ENCODE results near the gene CHD1.

The CHD1 gene

DNA sequence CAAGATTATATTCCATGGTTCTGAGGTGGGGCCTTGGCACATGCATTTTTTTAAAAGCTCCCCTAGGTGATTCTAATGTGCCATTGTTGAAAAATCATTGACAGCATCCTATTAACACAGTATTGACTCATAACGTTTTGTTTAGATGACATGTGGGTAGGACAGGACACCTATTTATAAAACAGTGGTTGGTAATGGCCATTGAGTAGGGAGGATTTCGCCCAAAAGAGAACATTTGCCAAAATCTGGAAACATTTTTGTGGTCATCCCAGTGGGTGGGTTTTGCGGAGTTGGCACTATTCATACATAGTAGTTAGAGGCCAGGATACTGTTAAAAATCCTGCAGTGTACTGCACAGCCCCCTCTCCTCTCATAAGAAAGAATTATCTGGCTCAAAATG is 6.4 kb upstream of the CHD1 start:
- no peak for DNase-seq

DNA sequence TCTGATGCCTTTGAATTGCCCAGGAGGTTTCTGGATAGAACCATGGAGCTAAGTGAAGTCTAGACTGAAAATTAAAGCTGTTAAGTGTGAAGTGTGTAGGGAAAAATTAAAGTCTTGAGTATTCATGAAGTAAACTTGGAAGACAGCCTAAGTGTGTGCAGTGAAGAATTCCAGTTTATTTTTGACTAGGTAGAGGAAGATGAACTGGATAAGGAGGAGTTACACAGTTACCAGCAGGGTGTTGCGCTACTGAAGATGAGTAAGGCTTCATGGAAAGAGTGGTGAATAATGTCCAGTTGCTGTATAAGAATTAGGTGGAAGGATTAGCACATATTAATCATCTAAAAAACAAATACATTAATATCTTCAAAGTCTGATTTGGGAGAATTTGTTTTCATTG is 5.7 kb upstream of the CHD1 start:
- no peak for DNase-seq

DNA sequence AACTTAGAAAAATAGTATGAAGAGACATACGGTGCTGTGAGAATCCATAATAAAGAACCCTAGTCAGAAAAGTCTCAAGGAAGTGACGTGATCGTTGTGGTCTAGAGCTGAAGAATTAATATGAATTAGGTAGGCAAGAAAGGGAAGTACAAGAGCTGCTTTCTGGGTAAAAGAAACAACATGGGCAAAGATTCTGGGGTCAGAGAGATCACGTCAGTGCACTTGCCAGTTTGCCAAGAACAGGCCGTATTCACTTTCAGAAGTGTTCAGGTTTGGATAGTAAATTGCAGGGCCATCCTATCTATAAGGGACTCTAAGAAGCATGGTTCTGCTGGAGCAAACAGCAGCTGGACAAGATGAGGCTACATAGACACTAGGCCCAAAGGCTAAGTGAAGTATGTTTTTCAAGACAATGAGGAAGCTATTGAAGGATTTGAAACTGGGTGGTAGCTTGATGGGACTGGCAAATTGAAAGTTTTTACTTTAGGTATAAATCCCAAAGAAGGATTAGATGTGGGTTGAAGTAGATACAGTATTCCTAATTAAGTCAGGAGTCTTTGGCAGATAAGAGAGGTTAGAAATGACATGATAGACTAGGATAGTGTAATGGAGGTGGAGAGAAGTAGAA is 4.8 kb upstream of the CHD1 start:
- DNase-seq, result no peak

DNA sequence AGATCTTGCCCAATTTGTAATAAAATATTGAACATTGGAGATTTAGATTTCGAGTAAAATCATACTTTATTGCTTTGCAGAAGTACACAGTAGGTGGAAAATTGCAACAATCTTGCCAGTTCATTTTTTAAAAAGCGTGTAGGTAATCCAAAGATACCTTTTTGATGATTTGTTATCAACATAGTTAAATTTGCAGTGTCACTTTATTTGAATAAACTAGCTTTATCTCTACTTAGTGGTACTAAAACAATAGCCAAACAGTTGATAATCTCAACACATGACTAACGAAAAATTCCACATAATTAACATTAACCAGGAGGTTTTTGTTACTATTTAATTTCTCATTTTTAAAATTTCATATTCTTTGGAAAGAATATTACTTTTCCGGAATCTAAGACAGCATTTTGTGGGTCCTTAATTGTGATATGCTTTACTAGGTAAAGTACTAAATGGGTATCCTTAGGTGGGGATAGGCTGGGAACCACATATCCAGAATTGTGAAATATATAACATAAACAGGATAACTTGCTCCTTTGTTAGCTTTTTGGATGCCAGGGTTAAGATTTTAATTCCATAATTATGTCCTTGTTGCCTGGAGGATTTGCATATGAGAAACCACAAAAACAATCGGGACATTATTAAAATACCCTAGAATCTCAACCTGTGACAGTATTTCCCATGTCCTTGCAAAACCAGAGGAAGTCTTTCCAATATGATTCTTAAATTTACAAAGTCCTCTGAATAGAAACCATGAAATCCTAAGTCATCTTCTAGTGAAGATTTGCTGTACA is 2.4 kb upstream of the CHD1 start:
- DNase-seq, result no peak

DNA sequence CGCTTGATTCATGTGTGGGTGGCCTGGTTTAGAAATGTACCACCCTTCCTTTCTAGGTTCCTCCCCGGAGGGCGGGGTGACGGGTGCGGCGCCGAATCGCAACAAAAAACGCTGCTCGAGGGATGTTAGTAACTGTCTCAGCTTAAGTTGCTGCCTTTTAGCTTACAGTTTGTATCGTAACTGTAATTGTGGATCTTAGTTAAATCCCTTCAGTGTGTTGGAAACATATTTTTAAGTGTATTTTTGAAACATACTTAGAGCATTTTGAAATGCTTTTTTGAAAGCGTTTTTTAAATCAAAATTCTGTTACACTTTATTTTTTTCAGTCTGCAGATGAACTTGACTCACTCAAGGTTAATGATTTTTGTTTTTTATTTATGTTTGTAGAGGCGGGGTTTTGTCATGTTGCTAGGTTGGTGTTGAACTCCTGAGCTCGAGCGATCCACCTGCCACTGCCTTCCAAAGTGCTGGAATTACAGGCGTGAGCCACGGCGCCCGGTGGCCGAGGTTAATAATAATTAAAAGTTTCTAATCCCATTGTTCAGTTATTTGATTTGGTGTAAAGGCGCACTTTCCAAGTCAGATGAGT is 997 bp upstream of the CHD1 start:
- no peak for DNase-seq

DNA sequence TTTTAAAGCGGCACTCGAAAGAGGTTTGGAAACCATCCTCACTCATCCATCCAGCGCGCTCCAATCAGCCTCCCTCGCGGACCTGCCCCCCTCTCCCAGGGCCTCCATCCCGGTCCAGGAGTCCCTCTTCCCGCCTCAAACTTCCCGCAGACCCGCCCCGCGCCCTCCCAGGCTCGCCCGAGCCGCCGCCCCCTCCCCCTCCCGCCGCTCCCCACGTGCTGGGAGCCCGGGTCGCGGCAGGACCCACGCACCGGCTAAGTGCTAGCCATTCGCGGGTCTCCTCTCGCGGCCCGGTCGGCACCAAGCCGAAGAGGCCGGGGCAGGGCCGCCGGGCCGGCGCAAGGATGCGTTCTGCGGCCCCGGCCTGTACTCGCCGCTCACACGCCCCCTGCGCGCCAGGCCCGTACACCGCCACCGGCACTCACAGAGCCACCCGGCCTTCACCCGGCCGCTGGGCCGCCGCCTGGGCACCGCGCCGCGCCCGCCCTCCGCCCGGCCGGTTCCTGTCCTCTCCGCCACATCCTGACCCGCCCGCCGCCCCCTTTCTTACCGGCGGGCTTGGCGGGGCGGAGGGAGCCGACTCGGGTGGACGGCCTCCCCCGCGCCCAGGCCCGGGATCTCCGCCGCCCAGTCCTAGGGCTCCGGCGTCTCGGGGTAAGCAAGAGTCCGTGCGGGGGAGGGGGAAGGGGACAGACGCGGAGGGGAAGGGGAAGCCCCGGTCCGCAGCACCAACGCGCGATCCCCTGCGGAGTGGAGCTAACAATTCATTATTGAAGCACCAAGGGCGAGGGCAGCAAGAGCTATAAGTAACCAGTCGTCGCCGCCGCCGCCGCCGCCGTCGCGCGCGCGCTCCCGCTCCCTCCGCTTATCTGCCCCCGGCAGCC is 576 bp downstream of the CHD1 start:
- no peak for DNase-seq

DNA sequence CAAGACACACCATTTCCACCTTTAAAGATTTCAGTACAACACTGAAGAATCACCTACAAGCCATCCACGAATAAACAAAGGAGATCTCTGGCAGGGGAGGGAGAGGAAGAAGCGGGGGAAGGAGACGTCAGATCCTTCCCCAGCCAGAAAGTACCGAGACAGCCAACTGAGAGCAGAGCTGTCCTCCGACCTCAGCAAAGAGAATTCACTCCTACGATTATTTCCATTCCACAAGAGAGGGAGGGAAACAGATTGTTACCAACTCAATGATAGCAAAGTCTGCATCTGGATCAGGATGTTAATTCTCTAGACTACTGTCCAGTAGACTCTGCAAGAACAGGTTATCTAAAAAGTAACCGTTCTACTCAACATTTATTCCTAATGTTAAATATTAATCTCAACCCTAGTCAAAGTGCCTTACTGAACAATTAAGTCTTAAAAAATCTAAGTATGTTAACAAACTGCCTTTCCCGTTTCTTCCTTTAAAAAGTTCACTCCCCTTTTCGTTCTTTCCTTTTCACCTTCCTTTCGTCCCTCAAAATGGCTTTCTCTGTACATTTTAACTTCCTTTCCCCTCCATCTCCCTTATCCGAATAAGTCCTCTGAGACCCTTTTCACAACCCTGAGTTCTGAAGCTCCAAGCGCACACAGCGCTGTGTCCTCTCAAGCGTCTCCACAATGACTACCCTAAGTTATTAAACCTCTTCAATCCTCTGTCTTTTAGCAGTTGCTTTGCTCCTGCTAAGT is 1.4 kb downstream of the CHD1 start:
- DNase-seq, result peak; percentile 53

DNA sequence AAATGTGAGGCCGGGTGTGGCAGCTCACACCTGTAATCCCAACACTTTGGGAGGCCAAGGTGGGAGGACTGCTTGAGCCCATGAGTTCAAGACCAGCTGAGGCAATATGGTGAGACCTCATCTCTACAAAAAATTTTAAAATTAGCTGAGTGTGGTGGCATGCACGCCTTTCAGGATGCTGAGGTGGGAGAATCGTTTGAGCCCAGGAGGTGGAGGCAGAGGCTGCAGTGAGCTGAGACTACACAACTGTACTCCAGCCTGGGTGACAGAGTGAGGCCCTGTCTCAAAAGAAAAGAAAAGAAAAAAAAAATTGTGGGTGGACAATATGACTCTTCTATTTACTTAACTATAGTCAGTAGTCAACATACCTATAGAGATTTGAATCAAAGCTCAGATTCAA is 4.8 kb downstream of the CHD1 start:
- DNase-seq, result no peak

DNA sequence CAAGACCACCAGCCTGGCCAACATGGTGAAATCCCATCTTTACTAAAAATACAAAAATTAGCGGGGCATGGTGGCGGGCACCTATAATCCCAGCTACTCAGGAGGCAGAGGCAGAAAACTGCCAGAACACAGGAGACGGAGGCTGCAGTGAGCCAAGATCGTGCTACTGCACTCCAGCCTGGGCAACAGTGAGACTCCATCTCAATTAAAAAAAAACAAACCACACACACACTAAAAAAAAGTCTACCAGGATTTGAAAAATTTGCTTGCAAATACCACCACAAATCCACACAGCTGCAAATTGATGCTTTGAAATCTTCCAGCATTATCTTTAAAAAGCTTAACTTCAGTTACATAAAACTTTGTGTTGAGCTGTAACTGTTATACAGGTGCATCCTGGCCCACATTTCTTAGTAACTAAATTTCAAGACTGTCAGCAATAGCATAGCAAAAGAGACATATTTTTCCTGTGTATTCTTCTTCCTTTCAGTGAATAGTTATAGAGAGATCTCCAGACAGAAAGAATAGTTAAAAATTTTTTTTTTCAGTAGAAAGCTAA is 6.8 kb downstream of the CHD1 start:
- DNase-seq, result no peak

DNA sequence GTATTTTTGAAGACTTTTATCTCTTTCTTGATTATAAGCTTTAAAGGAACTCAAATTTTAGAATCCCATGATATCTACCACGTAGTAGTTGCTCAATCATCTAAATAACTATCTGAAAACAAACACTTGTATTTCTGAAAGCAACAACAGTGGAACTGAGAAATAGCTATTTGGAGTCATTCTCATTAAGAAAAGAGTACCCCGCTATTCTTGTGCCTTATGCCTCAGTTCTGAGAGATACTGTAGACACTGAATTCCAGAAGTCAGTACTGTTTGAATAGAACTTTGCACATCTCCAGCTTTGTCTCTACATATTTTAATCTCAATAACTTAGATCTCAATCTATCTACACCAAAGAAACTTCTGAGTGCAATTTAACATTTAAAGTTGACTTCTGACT is 11.4 kb downstream of the CHD1 start:
- no peak for DNase-seq

DNA sequence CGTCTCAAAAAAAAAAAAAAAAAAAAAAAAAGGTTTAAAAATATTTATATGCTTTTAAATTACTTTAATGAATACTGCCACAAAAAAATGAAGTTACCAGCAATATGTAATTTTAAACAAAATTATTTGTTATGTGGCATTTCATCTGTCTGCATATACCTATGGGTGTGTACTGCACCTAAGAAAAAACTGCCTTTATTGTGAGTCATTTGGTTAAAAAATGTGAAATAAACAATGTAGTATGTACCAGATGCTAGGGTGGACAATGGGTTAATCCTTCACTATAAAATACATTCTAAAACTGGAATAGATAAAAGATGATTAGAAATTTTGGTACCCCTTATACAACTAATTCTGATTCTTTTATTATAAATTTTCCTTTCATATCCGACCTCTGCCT is 12.3 kb downstream of the CHD1 start:
- DNase-seq, result no peak

DNA sequence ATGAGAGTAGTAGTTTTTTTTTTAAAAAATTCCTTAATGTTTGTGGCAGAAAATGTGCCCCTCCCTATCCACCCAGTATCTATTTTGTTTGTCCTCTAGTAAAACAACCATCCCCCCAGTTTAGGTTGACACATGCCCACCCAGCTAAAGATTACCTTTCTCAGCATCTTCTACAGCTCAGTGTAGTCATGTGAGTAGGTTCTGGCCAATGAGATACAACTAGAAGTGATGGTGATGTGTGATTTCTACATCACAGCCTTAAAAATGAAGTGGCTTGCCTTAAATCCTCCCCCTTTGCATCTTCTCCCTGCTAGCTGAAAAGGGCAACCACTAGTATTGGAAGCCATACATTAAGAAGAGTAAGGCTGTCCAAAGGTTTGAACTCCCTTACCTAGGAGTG is 14.9 kb downstream of the CHD1 start:
- DNase-seq, result no peak

DNA sequence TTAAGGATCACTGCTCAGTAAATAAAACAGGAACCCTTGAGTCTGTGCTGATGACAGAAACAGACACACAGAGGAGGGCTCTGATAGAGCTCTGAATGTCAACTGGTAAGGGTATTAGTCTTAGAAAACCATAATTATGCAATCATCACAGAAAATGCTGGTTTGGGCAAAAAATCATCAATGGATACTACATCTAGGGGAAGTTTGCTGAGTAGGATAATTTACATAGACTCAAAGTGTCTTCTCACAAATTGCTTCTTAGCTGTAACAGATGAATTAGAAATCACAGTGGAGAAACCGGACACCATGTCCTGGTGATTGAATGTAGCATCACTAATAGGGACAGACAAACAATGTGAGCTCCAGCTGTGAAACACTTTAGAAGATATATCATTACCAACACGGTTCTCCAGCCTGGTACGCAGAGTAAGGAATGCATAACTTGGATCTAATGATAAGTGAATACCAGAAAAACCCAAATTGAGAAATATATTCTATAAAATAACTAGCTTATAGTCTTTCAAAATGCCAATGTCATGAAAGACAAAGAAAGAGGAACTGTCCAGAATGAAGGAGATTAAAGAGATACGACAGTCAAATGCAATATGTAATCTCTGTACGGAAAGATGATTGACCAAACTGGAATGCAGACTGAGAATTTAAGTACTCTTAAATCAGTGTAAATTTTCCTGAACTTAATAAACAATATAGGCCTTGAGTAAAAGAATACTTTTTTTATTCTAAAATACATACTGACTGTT is 17.3 kb downstream of the CHD1 start:
- no peak for DNase-seq

DNA sequence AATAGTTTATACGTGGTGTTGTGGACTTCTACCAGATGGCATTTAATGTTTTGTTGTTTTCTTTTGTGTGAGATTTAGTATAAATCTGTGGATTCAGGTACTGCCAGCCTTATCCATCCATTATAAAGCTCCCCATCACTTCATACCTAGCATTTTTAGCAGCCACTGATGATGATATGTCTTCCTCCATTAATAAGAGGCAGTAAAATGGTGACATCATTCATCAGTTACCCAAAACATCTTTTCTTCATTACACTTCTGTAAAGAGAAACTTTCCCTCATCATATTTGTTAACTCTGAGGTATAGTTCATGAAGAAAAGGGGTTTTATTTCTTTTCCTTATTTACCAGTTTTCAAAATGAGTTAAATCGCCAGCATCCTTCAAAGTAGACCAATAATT is 19.4 kb downstream of the CHD1 start:
- no peak for DNase-seq

DNA sequence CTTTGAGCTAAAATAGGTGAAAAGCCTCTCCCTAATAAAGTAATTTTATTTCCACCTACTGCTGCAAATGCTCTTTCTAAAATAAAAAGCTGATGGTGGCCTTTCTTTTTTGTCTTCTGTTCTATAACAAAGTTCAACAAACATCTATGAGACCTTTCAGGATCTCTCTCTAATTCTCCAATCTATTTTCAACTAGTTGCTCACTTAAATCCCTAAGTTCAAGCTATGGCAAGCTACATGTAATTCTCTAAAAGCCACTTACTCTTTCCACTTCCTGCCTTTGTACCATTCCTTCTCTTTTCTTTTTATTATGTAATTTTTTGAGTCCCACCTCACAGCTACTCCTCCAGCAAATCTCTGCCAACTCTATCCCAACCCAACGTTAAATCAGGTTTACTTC is 20.9 kb downstream of the CHD1 start:
- DNase-seq, result no peak

DNA sequence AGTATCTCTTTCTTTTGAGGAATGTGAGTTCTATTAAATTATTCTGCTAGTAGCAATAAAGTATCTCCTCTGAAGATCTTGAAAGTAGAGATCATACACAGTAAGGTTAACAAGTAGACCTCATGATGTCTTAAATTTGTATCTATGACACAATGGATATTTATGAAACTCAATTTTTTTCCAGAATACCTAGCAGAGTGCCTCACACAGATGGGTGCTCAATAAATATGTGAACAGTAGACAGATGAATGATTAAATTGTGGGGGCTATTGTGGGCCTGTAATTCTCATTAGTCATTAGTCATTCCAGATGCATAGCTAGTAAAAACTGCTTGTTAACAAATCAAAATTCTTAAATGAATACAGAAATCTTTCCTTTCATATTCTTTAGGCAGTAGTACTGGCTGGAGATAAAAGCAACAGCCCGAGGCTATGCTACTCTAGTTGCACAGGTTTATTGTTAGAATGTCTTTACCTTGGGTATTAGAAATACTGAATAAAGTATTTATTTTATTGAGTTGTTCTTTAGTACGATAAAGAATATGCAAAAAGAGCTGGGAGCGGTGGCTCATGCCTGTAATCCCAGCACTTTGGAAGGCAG is 22.0 kb downstream of the CHD1 start:
- DNase-seq, result no peak

DNA sequence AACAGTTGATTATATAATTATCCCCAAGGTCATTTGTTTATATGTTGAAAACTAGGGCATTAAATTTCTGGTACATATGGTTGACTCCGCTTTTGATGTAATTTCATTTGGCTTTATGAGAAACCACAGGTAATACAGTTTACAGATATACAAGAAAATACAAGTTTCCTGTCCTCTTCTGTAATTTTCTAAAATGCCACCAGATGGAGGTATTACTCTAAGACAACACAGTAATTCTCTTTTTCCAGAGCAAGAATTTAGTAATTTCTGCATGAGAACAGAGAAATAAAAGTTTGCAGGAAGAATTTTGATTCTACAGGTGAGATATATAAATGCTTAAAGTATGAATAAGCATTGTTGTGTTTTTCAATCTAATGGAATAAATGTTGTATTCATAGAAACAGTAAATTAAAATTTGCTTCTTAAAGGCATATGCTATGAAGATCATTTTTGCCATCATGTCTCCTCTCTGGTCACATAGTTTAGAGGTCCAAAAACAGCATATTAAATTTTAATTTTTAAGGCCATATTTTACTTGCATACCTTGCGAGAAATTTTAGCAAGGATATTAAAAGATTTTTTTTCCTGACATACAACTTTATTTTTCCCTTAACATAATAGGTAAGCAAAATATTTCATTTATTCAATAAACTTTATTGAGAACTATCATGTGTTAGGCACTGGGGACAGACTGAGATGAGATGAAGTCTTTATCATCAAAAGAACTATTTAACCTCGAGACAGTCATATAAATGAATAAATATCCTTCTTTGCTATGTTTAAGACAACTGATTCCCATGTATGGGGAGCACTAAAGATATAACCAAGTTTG is 22.7 kb downstream of the CHD1 start:
- DNase-seq, result no peak

DNA sequence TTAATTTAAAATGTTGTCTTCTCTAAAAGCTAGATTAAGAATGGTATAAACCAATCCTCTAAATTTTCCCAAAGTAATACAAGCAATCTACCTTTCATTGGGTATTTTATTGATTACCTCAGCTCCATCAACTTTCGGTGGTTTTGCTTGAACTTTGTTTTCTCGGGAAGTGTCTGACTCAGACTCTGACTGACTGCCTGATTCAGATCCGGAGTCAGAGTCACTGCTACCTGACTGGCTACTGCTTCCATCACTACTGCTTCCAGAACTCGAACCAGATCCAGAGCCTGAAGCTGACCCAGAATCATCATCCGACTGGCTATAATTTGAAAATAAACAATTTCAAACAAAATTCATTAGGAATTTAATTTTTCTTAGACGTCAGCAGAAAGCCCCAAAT is 24.0 kb downstream of the CHD1 start:
- no peak for DNase-seq

DNA sequence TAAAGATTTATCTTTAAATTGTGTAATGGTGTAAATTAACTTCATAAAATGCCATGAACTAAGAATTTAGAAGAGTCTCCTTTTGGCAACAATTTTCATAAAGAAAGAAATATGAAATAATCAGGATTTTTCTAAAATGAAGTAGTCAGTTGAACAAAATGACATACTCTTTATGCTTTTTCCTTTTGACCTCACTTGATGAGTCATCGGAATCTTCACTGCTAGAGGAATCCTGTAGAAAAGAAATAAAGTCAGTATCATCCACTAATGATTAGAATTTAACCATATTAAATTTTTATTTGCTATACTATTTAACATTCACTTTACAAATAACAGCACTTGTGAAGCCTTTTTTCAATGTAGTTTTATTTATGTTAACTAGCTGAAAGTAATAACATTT is 26.1 kb downstream of the CHD1 start:
- DNase-seq, result no peak

DNA sequence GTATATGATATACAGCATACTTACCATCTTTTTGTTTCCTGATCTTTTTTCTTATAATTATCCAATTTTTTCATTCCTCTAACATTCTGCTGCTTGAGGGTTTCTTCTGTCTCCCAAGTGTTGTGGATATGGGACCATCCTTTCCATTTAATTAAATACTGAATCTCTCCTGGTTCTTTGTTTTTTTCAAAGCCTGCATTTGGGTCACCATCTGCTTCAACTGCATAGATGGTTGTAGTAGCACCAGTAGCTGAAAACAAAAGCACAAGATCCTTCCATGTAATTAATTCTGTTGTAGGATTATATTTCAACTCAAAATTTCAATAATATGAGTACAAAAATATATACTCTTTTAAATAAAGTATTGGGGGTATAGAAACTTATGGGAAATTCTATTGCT is 29.4 kb downstream of the CHD1 start:
- DNase-seq, result no peak
